ENCODE results near the gene FAF1. TPM values are rescaled to one million over a fixed set of nuclear protein-coding genes. Genes with fewer than 3 reads are reported as not detected.

Gene FAF1
- total and polyA plus RNA-seq, 9 of the 15 experiments (the other 6 are each of a cell fraction or from before 2014, with no cell fraction given), result 48.7 to 225 (median 118) TPM

- TF ChIP-seq CXXC5 (CRISPR knock-in tag; IDR thresholded peaks at IDR 0.05), result no peak
Measured at GRCh38 chr1:50959303-50959912, 659 bp downstream of the FAF1 start (continued).

- ATAC-seq (no peak), FAIRE-seq (no peak), DNase-seq (ENCODE audit: extremely low read depth in 1 of 4, low spot score in 3 of 4) (no peak)
- Histone ChIP-seq H3K36me3 (ENCODE audit: control insufficient read depth, insufficient read depth, low read length) (peaks cover 58% of the 10 kb centered on the region), H3K9ac (ENCODE audit: insufficient read depth in 1 of 2, low read depth in 2 of 2, low read length in 2 of 2) (no peak overlapping the region), H3K4me2 (ENCODE audit: insufficient read depth, low read length) (no peak overlapping the region), H3K4me1 (replicated peaks in 1 of 2; ENCODE audit: control insufficient read depth in 2 of 2, insufficient read depth in 2 of 2, low read length in 2 of 2) (peaks cover 7 to 8% of the 10 kb centered on the region in 2 experiments; a peak in 2 of 5 replicates), H4K20me1 (replicated peaks; ENCODE audit: control insufficient read depth, insufficient read depth, low read length) (peaks cover 12% of the 10 kb centered on the region; the same call in 1 of the 2 replicates), H3K79me2 (ENCODE audit: control insufficient read depth, insufficient read depth, low read length) (peaks cover 87% of the 10 kb centered on the region), H3K4me3 (no peak overlapping the region), H3K9me3 (replicated peaks; ENCODE audit: control insufficient read depth, insufficient read depth, low read depth, low read length) (no peaks in the 10 kb centered on the region), H3K27me3 (ENCODE audit: control insufficient read depth in 2 of 2, insufficient read depth in 2 of 2, low read length in 2 of 2) (no peaks in the 10 kb centered on the region), H2AFZ (ENCODE audit: low read depth, low read length) (no peak overlapping the region), H3K9me1 (ENCODE audit: control insufficient read depth, insufficient read depth, low read length) (no peaks in the 10 kb centered on the region), H3K27ac (ENCODE audit: extremely low read depth, low read depth, low read length) (no peak overlapping the region)
- POLR2A ChIA-PET, result interaction anchor here (0.6 kb wide), 1 partner anchor 52 kb away, joined by 3 read pairs; no protein-coding TSS in a partner anchor
- intact Hi-C loops (cut with micrococcal nuclease), result loop anchor here (5.0 kb wide), 1 partner anchor 562 kb away; the partner anchor contains the start of gene EPS15
- WGBS (ENCODE audit: insufficient coverage, low coverage, missing lambda C conversion rate), result 50% methylated on average over 1 of the region's 1 CpG
- CTCF ChIA-PET (ENCODE audit: low intra/inter-chr PET ratio), result no interaction called here
- no TSS peak for BruUV-seq (replicated peaks)
- TF ChIP-seq SIN3B (IDR thresholded peaks at IDR 0.05; ENCODE audit: low read depth) (no peak), JUND (IDR thresholded peaks at IDR 0.05; ENCODE audit: borderline replicate concordance, low read depth, low read length) (no peak), JUND (tag; IDR thresholded peaks at IDR 0.05; ENCODE audit: borderline replicate concordance, low read depth, low read length) (no peak), ELF1 (tag; IDR thresholded peaks at IDR 0.05) (no peak), CHD4 (IDR thresholded peaks at IDR 0.05; ENCODE audit: insufficient read depth, insufficient replicate concordance, low read depth, low read length, poor library complexity, severe bottlenecking) (no peak), ZKSCAN3 (CRISPR knock-in tag; IDR thresholded peaks at IDR 0.05) (no peak), ZNF707 (CRISPR knock-in tag; conservative IDR thresholded peaks at IDR 0.05) (no peak), BACH1 (tag; IDR thresholded peaks at IDR 0.05) (no peak), WHSC1 (IDR thresholded peaks at IDR 0.05; ENCODE audit: low read length) (no peak), CCNT2 (IDR thresholded peaks at IDR 0.05; ENCODE audit: borderline replicate concordance, extremely low read depth, insufficient read length, low read depth, low read length) (no peak), ZBTB7A (IDR thresholded peaks at IDR 0.05; ENCODE audit: borderline replicate concordance, control insufficient read depth, low read depth, low read length) (no peak), FOXO4 (CRISPR knock-in tag; IDR thresholded peaks at IDR 0.05) (no peak), ZC3H4 (CRISPR knock-in tag; IDR thresholded peaks at IDR 0.05; ENCODE audit: borderline replicate concordance) (no peak)
- in situ Hi-C loops (cut with MboI), result no loop called here
Measured at GRCh38 chr1:50955116-50955515, 5.0 kb downstream of the FAF1 start.

Data from K562 (cell line).